ENCODE measurements around the gene MROH8. TPM values are rescaled to one million over a fixed set of nuclear protein-coding genes. Genes with fewer than 3 reads are reported as not detected.

Gene MROH8
- total and polyA plus RNA-seq, 2 of the 13 experiments (the other 11 are each of a cell fraction or from before 2014, with no cell fraction given): 2.6 to 5.5 TPM

- TF ChIP-seq FOSL1 (CRISPR knock-in tag; IDR thresholded peaks at IDR 0.05; ENCODE audit: borderline replicate concordance) (peak; percentile 65; the same call in 1 of the 2 replicates), GMEB2 (CRISPR knock-in tag; IDR thresholded peaks at IDR 0.05; ENCODE audit: low read depth) (no peak), ZNF550 (CRISPR knock-in tag; IDR thresholded peaks at IDR 0.05; ENCODE audit: borderline replicate concordance) (no peak; the same call in 1 of the 2 replicates), PHF5A (CRISPR knock-in tag; IDR thresholded peaks at IDR 0.05; ENCODE audit: low read depth, unreplicated experiment) (peak; percentile 88), ZNF740 (CRISPR knock-in tag; IDR thresholded peaks at IDR 0.05) (peak; percentile 54; the same call in 1 of the 2 replicates), IKZF4 (CRISPR knock-in tag; IDR thresholded peaks at IDR 0.05; ENCODE audit: borderline replicate concordance, low read depth, not compliant biosample characterization) (peak; percentile 62), HNF1A (IDR thresholded peaks at IDR 0.05; ENCODE audit: low read depth) (no peak), HNF1A (CRISPR knock-in tag; IDR thresholded peaks at IDR 0.05; ENCODE audit: borderline replicate concordance) (peak; percentile 34; the same call in 1 of the 2 replicates), TEAD2 (CRISPR knock-in tag; IDR thresholded peaks at IDR 0.05) (no peak; the same call in 1 of the 2 replicates), POLR2AphosphoS2 (IDR thresholded peaks at IDR 0.05; ENCODE audit: low read depth, low read length) (no peak), RARA (CRISPR knock-in tag; IDR thresholded peaks at IDR 0.05) (peak; percentile 38; the same call in 1 of the 2 replicates), JUNB (CRISPR knock-in tag; IDR thresholded peaks at IDR 0.05; ENCODE audit: borderline replicate concordance) (no peak), ZC3H4 (CRISPR knock-in tag; IDR thresholded peaks at IDR 0.05; ENCODE audit: borderline replicate concordance) (peak; percentile 27; the same call in 1 of the 2 replicates), ZNF546 (CRISPR knock-in tag; conservative IDR thresholded peaks at IDR 0.05) (peak; percentile 97), ZNF703 (CRISPR knock-in tag; IDR thresholded peaks at IDR 0.05; ENCODE audit: borderline replicate concordance) (0 out of 2 replicates have a peak, but pooled peaks have one; percentile 89), ELF1 (CRISPR knock-in tag; IDR thresholded peaks at IDR 0.05) (peak; percentile 90), NCOA5 (CRISPR knock-in tag; IDR thresholded peaks at IDR 0.05) (no peak), ZNF552 (CRISPR knock-in tag; IDR thresholded peaks at IDR 0.05; ENCODE audit: borderline replicate concordance) (peak; percentile 82; the same call in 1 of the 2 replicates), ZNF768 (CRISPR knock-in tag; IDR thresholded peaks at IDR 0.05) (peak; percentile 78), PAWR (CRISPR knock-in tag; IDR thresholded peaks at IDR 0.05; ENCODE audit: borderline replicate concordance) (no peak; the same call in 1 of the 2 replicates), ZFP37 (CRISPR knock-in tag; IDR thresholded peaks at IDR 0.05; ENCODE audit: borderline replicate concordance) (0 out of 2 replicates have a peak, but pooled peaks have one; percentile 15), TARDBP (CRISPR knock-in tag; IDR thresholded peaks at IDR 0.05) (peak; percentile 76; the same call in 1 of the 2 replicates), ZNF44 (CRISPR knock-in tag; IDR thresholded peaks at IDR 0.05) (peak; percentile 86; the same call in 1 of the 2 replicates)
Measured at GRCh38 chr20:37178839-37179682, at the start of gene MROH8, which contains the start of gene RPN2 (continued).

Data from HepG2 (cell line).